Hepatocyte (in vitro differentiated cells): ENCODE data around the gene GRM1. TPM values are rescaled to one million over a fixed set of nuclear protein-coding genes. Genes with fewer than 3 reads are reported as not detected.

Source experiments
- DNase-seq: peaks from one replicate; pipeline ENCODE4 v3.0.0-alpha.2; 2016; ENCODE audit warnings: low spot score
- H2AFZ ChIP-seq: fragments of 200-600 bp; sonication (generic); 2 replicates; pipeline ENCODE4 v1.6.0; 2016; ENCODE audit warnings: antibody characterized with exemption, mild to moderate bottlenecking
- H3K27ac ChIP-seq: fragments of 200-600 bp; sonication (generic); 2 replicates; pipeline ENCODE4 v1.5.1; 2016; ENCODE audit warnings: mild to moderate bottlenecking
- H3K27me3 ChIP-seq: fragments of 200-600 bp; sonication (generic); 2 replicates; pipeline ENCODE4 v1.6.1; 2016
- H3K36me3 ChIP-seq: fragments of 200-600 bp; sonication (generic); replicated peaks from 2 replicates; pipeline ENCODE4 v1.5.1; 2016; ENCODE audit warnings: low read depth; ENCODE audit not compliant: insufficient read depth
- H3K4me1 ChIP-seq: fragments of 200-600 bp; sonication (generic); 2 replicates; pipeline ENCODE4 v1.5.1; 2016; ENCODE audit warnings: mild to moderate bottlenecking, moderate library complexity; ENCODE audit not compliant: insufficient read depth
- H3K4me2 ChIP-seq: fragments of 200-600 bp; sonication (generic); 2 replicates; pipeline ENCODE4 v1.6.0; 2016
- H3K4me3 ChIP-seq: fragments of 200-600 bp; sonication (generic); 2 replicates; pipeline ENCODE4 v1.5.1; 2016; ENCODE audit warnings: mild to moderate bottlenecking
- H3K79me2 ChIP-seq: fragments of 200-600 bp; sonication (generic); 2 replicates; pipeline ENCODE4 v1.6.0; 2017; ENCODE audit warnings: mild to moderate bottlenecking
- H3K9me2 ChIP-seq: fragments of 200-600 bp; sonication (generic); replicated peaks from 2 replicates; pipeline ENCODE4 v1.6.0; 2017; ENCODE audit warnings: mild to moderate bottlenecking; ENCODE audit not compliant: insufficient read depth
- H3K9me3 ChIP-seq: fragments of 200-600 bp; sonication (generic); 2 replicates; pipeline ENCODE4 v1.5.1; 2016; ENCODE audit warnings: low read depth, mild to moderate bottlenecking
- H4K20me1 ChIP-seq: fragments of 200-600 bp; sonication (generic); 2 replicates; pipeline ENCODE4 v1.6.0; 2016; ENCODE audit warnings: mild to moderate bottlenecking; ENCODE audit not compliant: insufficient read depth, poor library complexity, severe bottlenecking
- CTCF ChIP-seq: fragments of 200-600 bp; sonication (generic); IDR thresholded peaks from 2 replicates; pipeline ENCODE4 v1.5.1; 2016; ENCODE audit warnings: antibody characterized with exemption, mild to moderate bottlenecking; ENCODE audit not compliant: poor library complexity
- EZH2 ChIP-seq: fragments of 200-600 bp; sonication (generic); IDR thresholded peaks from 2 replicates; pipeline ENCODE4 v1.6.1; 2016; ENCODE audit warnings: antibody characterized with exemption, mild to moderate bottlenecking, borderline replicate concordance
- EZH2phosphoT487 ChIP-seq: fragments of 200-600 bp; sonication (generic); IDR thresholded peaks from one replicate; pipeline ENCODE4 v1.6.1; 2018; ENCODE audit warnings: antibody characterized with exemption, mild to moderate bottlenecking, low read depth, moderate library complexity; ENCODE audit not compliant: unreplicated experiment, severe bottlenecking
- WGBS: methylation state at CpG from one replicate; pipeline ENCODE4 v1.1.6; 2016; ENCODE audit warnings: low lambda C conversion rate; ENCODE audit errors: missing lambda C conversion rate; 5-methylcytosine and 5-hydroxymethylcytosine counted together
- polyA plus RNA-seq: library from polyadenylated mRNA; unstranded; fragments of >200 nt; fragmentation: Nextera tagmentation; extraction: Ambion mirVana; gene quantifications from 2 replicates; pipeline ENCODE4 v1.2.1, GENCODE V29; 2016
- total RNA-seq: library from RNA; depleted of rRNA; stranded (reverse); fragments of >200 nt; gene quantifications from 2 replicates; pipeline ENCODE4 v1.2.3, GENCODE V29; 2014

The GRM1 gene
- total and polyA plus RNA-seq, 2 experiments from 2014 or later: 0.17 TPM; not detected in 1

- Histone ChIP-seq H3K4me2 (no peak overlapping the region), H3K4me3 (no peak overlapping the region), H3K4me1 (no peaks in the 10 kb centered on the region), H3K9me2 (no peaks in the 10 kb centered on the region), H3K9me3 (no peaks in the 10 kb centered on the region), H3K27me3 (no peaks in the 10 kb centered on the region), H4K20me1 (no peaks in the 10 kb centered on the region), H3K36me3 (no peaks in the 10 kb centered on the region), H2AFZ (no peak overlapping the region), H3K27ac (no peak overlapping the region), H3K79me2 (no peaks in the 10 kb centered on the region)
- WGBS: 77% methylated on average over 3 of the region's 3 CpGs
- DNase-seq: no peak
- TF ChIP-seq CTCF (peak; percentile 11), EZH2 (no peak)
These were observed 352.6 kb downstream of the GRM1 start for GRCh38 chr6:146381486-146381885.

- Histone ChIP-seq H3K4me3 (no peak overlapping the region), H3K79me2 (no peaks in the 10 kb centered on the region), H3K4me2 (no peak overlapping the region), H4K20me1 (no peaks in the 10 kb centered on the region), H3K27ac (no peak overlapping the region), H3K27me3 (no peaks in the 10 kb centered on the region), H3K9me3 (no peaks in the 10 kb centered on the region), H3K9me2 (no peaks in the 10 kb centered on the region), H3K36me3 (no peaks in the 10 kb centered on the region), H3K4me1 (no peaks in the 10 kb centered on the region), H2AFZ (no peak overlapping the region)
- no peak for DNase-seq
- TF ChIP-seq EZH2phosphoT487: no peak
- WGBS: 82% methylated on average over 3 of the region's 3 CpGs
These were observed 360.0 kb downstream of the GRM1 start for GRCh38 chr6:146388736-146389364.

GRCh38 chr6:146389740-146390139 is 360.9 kb downstream of the GRM1 start:
- Histone ChIP-seq H3K36me3 (no peaks in the 10 kb centered on the region), H3K9me2 (no peaks in the 10 kb centered on the region), H2AFZ (no peak overlapping the region), H4K20me1 (no peaks in the 10 kb centered on the region), H3K27me3 (no peaks in the 10 kb centered on the region), H3K4me3 (no peak overlapping the region), H3K4me2 (no peak overlapping the region), H3K79me2 (no peaks in the 10 kb centered on the region), H3K9me3 (no peaks in the 10 kb centered on the region), H3K27ac (no peak overlapping the region), H3K4me1 (no peaks in the 10 kb centered on the region)
- no peak for DNase-seq
- 96% methylated on average over 4 of the region's 4 CpGs for WGBS
- TF ChIP-seq EZH2: no peak
- no peak for TF ChIP-seq CTCF
- TF ChIP-seq EZH2phosphoT487: no peak

- WGBS: 91% methylated on average over 1 of the region's 1 CpG
These were observed 368.8 kb downstream of the GRM1 start for GRCh38 chr6:146397638-146398037.

More at GRCh38 chr6:146397638-146398037, 368.8 kb downstream of the GRM1 start:
- DNase-seq: no peak
- Histone ChIP-seq H3K9me3 (no peaks in the 10 kb centered on the region), H3K36me3 (no peaks in the 10 kb centered on the region), H3K27me3 (no peaks in the 10 kb centered on the region), H2AFZ (no peak overlapping the region), H3K4me1 (no peaks in the 10 kb centered on the region), H3K4me2 (no peak overlapping the region), H3K4me3 (no peak overlapping the region), H3K27ac (no peak overlapping the region), H3K79me2 (no peaks in the 10 kb centered on the region), H4K20me1 (no peaks in the 10 kb centered on the region), H3K9me2 (no peaks in the 10 kb centered on the region)
- TF ChIP-seq EZH2 (no peak), EZH2phosphoT487 (no peak), CTCF (no peak)
